Fibroblast of lung (primary cell): Measurements from ENCODE around the gene PID1. TPM values are rescaled to one million over a fixed set of nuclear protein-coding genes. Genes with fewer than 3 reads are reported as not detected.

Source experiments
- DNase-seq, 2 donors: peaks; one replicate each; pipeline versions ENCODE4 v3.0.0 to v3.0.0-alpha.2; 2010; ENCODE audit warnings: low read depth in 2 of 2
- H2AFZ ChIP-seq: 2 replicates; pipeline ENCODE4 v1.5.1; 2012; ENCODE audit warnings: low read length, control low read depth, inconsistent platforms
- H3K27ac ChIP-seq: 2 replicates; pipeline ENCODE4 v1.5.1; 2011; ENCODE audit warnings: low read length, control low read depth; ENCODE audit not compliant: insufficient read depth
- H3K27me3 ChIP-seq: 2 replicates; pipeline ENCODE4 v1.5.1; 2011; ENCODE audit warnings: mild to moderate bottlenecking, low read length; ENCODE audit not compliant: control insufficient read depth, insufficient read depth
- H3K36me3 ChIP-seq: 2 replicates; pipeline ENCODE4 v1.5.1; 2011; ENCODE audit warnings: low read length; ENCODE audit not compliant: control insufficient read depth, insufficient read depth
- H3K4me1 ChIP-seq: 2 replicates; pipeline ENCODE4 v1.5.1; 2011; ENCODE audit warnings: low read length; ENCODE audit not compliant: control insufficient read depth, insufficient read depth; ENCODE audit errors: extremely low read depth
- H3K4me2 ChIP-seq: 2 replicates; pipeline ENCODE4 v1.5.1; 2011; ENCODE audit warnings: low read length, control low read depth; ENCODE audit not compliant: insufficient read depth; ENCODE audit errors: extremely low read depth
- H3K4me3 ChIP-seq, 4 experiments: fragments of 200-600 bp in 1 of 4; sonication (generic) in 1 of 4; replicated peaks in 1 of 4; 2 replicates each; pipeline ENCODE4 v1.5.1; 2011 to 2016; ENCODE audit warnings: low read length in 4 of 4, low read depth in 3 of 4, mild to moderate bottlenecking in 3 of 4, control low read depth in 2 of 4, inconsistent platforms in 1 of 4, mixed read lengths in 1 of 4; ENCODE audit not compliant: insufficient read depth in 1 of 4; ENCODE audit errors: control extremely low read depth in 1 of 4
- H3K79me2 ChIP-seq: 2 replicates; pipeline ENCODE4 v1.5.1; 2012; ENCODE audit warnings: mild to moderate bottlenecking, low read length, inconsistent platforms; ENCODE audit not compliant: control insufficient read depth, insufficient read depth
- H3K9ac ChIP-seq: 2 replicates; pipeline ENCODE4 v1.5.1; 2011; ENCODE audit warnings: mild to moderate bottlenecking, low read length, control low read depth; ENCODE audit not compliant: insufficient read depth
- H3K9me3 ChIP-seq: 2 replicates; pipeline ENCODE4 v1.5.1; 2012; ENCODE audit warnings: low read depth, low read length; ENCODE audit not compliant: control insufficient read depth, insufficient read depth
- H4K20me1 ChIP-seq: 2 replicates; pipeline ENCODE4 v1.5.1; 2011; ENCODE audit warnings: low read length; ENCODE audit not compliant: control insufficient read depth, insufficient read depth; ENCODE audit errors: extremely low read depth
- EZH2 ChIP-seq: IDR thresholded peaks from 2 replicates; pipeline ENCODE4 v1.5.1; 2012; ENCODE audit warnings: low read length, control low read depth, mild to moderate bottlenecking; ENCODE audit errors: missing control alignments
- polyA plus RNA-seq, 2 donors: library from polyadenylated mRNA; depleted of rRNA in 1 of 2; stranded (reverse) in 1 of 2; unstranded in 1 of 2; fragments of >200 nt; gene quantifications; 2 replicates each; pipeline ENCODE4 v1.2.1, GENCODE V29; 2011 to 2012; ENCODE audit warnings: missing spikeins in 1 of 2
- total RNA-seq: library from RNA; depleted of rRNA; stranded (reverse); fragments of >200 nt; gene quantifications from 2 replicates; pipeline ENCODE4 v1.2.1, GENCODE V29; 2014
- TF ChIP-seq, protein P1 (sequence below), 2 donors: IDR thresholded peaks in 1 of 2; conservative IDR thresholded peaks in 1 of 2; 1 replicate in 1 of 2; 2 replicates in 1 of 2; pipeline ENCODE4 v1.5.1; 2011 to 2012; ENCODE audit warnings: low read length in 2 of 2, control low read depth in 1 of 2, inconsistent platforms in 1 of 2, low read depth in 1 of 2, mild to moderate bottlenecking in 1 of 2

PID1 gene
- total and polyA plus RNA-seq, 2 donors (not counting 1 experiment from before 2014, with no cell fraction given) = 15.7 to 29.6 TPM

DNA sequence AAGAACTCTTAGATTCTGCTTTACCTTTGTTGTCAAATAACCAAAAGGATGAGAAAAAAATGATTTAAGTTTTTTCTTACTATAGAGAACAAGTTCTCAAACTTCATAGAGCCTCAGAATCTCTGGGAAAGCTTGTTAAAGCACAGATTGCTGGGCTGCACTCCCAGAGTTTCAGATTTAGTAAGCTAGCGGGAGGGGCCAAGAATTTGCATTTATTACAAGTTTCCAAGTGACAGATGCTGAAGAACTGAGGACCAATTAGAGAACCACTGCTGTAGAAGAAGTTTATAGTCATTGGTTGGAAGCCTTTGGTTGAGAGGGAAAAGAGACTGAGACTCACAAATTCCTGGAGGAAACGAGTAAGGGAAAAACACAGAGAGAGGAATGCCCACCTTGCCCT lies 32.1 kb downstream of the PID1 start:
- TF ChIP-seq EZH2 = no peak
- TF ChIP-seq, protein P1, sequence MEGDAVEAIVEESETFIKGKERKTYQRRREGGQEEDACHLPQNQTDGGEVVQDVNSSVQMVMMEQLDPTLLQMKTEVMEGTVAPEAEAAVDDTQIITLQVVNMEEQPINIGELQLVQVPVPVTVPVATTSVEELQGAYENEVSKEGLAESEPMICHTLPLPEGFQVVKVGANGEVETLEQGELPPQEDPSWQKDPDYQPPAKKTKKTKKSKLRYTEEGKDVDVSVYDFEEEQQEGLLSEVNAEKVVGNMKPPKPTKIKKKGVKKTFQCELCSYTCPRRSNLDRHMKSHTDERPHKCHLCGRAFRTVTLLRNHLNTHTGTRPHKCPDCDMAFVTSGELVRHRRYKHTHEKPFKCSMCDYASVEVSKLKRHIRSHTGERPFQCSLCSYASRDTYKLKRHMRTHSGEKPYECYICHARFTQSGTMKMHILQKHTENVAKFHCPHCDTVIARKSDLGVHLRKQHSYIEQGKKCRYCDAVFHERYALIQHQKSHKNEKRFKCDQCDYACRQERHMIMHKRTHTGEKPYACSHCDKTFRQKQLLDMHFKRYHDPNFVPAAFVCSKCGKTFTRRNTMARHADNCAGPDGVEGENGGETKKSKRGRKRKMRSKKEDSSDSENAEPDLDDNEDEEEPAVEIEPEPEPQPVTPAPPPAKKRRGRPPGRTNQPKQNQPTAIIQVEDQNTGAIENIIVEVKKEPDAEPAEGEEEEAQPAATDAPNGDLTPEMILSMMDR (conservative IDR thresholded peaks at IDR 0.05 in 1 of 2, IDR thresholded peaks at IDR 0.05 in 1 of 2; ENCODE audit: low read depth in 1 of 2, low read length in 2 of 2) = no peak
- Histone ChIP-seq H3K9me3 (no peaks in the 10 kb centered on the region), H3K27me3 (no peaks in the 10 kb centered on the region), H3K9ac (no peak overlapping the region), H3K36me3 (no peaks in the 10 kb centered on the region), H3K27ac (no peak overlapping the region), H4K20me1 (no peaks in the 10 kb centered on the region), H3K4me3 (no peak overlapping the region), H3K79me2 (no peaks in the 10 kb centered on the region), H3K4me2 (no peak overlapping the region), H3K4me1 (no peaks in the 10 kb centered on the region), H2AFZ (no peak overlapping the region)
- no peak for DNase-seq

DNA sequence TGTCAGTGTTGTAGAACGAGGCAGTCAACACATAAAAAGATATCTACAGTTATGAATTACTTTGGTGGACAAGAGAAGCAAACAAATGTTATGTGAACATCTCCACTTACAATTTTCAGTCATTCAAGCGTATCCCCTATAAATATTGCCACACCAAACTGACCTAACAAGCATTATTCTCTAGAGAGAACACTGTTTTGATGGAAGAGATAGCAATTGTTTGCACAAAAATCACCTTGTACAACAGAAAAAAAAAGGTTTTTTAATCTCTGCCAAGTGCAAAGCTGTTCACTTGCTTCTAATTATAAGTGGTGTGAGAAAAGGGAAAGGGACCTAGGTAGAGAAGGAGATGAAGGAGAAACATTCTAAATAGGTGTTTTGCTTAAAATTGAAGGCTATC lies 33.8 kb downstream of the PID1 start:
- Histone ChIP-seq H3K4me1 (no peaks in the 10 kb centered on the region), H2AFZ (no peak overlapping the region), H3K4me2 (no peak overlapping the region), H3K79me2 (no peaks in the 10 kb centered on the region), H3K9me3 (no peaks in the 10 kb centered on the region), H3K36me3 (no peaks in the 10 kb centered on the region), H4K20me1 (no peaks in the 10 kb centered on the region), H3K27me3 (no peaks in the 10 kb centered on the region), H3K9ac (no peak overlapping the region), H3K4me3 (no peak overlapping the region), H3K27ac (no peak overlapping the region)
- TF ChIP-seq, protein P1 (conservative IDR thresholded peaks at IDR 0.05 in 1 of 2, IDR thresholded peaks at IDR 0.05 in 1 of 2; ENCODE audit: low read depth in 1 of 2, low read length in 2 of 2) = no peak
- TF ChIP-seq EZH2 = no peak
- DNase-seq = no peak

GRCh38 chr2:229235131-229235914 lies 35.8 kb downstream of the PID1 start:
- Histone ChIP-seq H3K4me3 (no peak overlapping the region), H4K20me1 (no peaks in the 10 kb centered on the region), H3K9me3 (no peaks in the 10 kb centered on the region), H3K4me1 (no peaks in the 10 kb centered on the region), H3K27me3 (no peaks in the 10 kb centered on the region), H3K27ac (no peak overlapping the region), H3K36me3 (no peaks in the 10 kb centered on the region), H3K9ac (no peak overlapping the region), H3K79me2 (peaks cover 1% of the 10 kb centered on the region), H3K4me2 (no peak overlapping the region), H2AFZ (no peak overlapping the region)
- DNase-seq = peak; percentile 21 to 39
- TF ChIP-seq, protein P1 (conservative IDR thresholded peaks at IDR 0.05 in 1 of 2, IDR thresholded peaks at IDR 0.05 in 1 of 2; ENCODE audit: low read depth in 1 of 2, low read length in 2 of 2) = no peak
- TF ChIP-seq EZH2 = no peak
